Fibroblast of villous mesenchyme (primary cell): ENCODE measurements around the gene GABRD. TPM values are rescaled to one million over a fixed set of nuclear protein-coding genes. Genes with fewer than 3 reads are reported as not detected.

ENCODE experiments used
- DNase-seq: peaks from one replicate; pipeline ENCODE4 v3.0.0-alpha.2; 2010; ENCODE audit warnings: low read depth
- H3K4me3 ChIP-seq: 2 replicates; pipeline ENCODE4 v1.5.1; 2011; ENCODE audit warnings: low read depth, mild to moderate bottlenecking, low read length
- total RNA-seq: library from RNA; depleted of rRNA; stranded (reverse); fragments of >200 nt; gene quantifications from 2 replicates; pipeline ENCODE4 v1.2.3, GENCODE V29; 2012
- TF ChIP-seq, protein P1 (sequence below): IDR thresholded peaks from 2 replicates; pipeline ENCODE4 v1.5.1; 2012; ENCODE audit warnings: low read depth, mild to moderate bottlenecking, low read length; ENCODE audit not compliant: insufficient read depth

Gene GABRD
- total RNA-seq, 1 donor: not detected

DNA sequence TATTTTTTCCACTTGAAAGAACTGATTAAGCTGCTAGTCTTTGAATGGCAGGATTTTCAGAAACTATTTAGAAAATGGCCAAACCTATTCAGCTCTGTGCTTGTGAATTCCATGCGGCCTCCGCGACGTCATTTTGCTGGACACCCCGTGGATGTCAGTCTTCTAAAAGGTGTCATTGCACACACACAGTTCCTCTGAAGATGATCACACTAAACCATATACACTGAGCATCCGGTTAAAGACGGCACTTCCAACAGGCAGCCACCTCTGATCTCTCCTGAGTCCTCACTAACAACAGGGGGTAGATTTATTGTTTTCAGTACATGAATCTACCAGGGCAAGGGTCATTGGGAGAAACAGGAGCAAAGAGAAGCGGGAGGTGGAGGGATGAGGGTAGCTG, 24.6 kb upstream of the GABRD start:
- TF ChIP-seq, protein P1, sequence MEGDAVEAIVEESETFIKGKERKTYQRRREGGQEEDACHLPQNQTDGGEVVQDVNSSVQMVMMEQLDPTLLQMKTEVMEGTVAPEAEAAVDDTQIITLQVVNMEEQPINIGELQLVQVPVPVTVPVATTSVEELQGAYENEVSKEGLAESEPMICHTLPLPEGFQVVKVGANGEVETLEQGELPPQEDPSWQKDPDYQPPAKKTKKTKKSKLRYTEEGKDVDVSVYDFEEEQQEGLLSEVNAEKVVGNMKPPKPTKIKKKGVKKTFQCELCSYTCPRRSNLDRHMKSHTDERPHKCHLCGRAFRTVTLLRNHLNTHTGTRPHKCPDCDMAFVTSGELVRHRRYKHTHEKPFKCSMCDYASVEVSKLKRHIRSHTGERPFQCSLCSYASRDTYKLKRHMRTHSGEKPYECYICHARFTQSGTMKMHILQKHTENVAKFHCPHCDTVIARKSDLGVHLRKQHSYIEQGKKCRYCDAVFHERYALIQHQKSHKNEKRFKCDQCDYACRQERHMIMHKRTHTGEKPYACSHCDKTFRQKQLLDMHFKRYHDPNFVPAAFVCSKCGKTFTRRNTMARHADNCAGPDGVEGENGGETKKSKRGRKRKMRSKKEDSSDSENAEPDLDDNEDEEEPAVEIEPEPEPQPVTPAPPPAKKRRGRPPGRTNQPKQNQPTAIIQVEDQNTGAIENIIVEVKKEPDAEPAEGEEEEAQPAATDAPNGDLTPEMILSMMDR: no peak
- no peak overlapping the region for H3K4me3 ChIP-seq
- DNase-seq: no peak

DNA sequence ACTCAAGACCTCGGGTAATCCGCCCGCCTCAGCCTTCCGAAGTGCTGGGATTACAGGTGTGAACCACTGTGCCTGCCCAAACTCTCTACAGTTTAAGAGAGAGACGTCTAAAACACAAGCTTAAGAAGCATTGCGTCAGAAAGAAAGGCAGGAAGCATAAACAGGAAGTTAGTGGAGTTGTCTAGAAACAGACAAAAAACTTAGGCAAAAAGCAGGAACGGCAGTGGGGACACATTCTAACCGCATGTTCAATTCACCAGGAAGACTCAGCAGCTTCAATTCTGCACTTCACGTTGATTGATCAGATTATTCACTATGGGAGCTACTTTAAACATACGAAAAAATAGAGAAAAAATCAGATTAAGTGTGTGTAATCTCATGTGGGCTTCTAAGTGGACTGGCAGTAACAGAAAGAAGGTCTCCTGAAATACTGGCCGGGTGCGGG, 22.9 kb upstream of the GABRD start:
- TF ChIP-seq, protein P1: no peak
- peak; percentile 66 for DNase-seq

DNA sequence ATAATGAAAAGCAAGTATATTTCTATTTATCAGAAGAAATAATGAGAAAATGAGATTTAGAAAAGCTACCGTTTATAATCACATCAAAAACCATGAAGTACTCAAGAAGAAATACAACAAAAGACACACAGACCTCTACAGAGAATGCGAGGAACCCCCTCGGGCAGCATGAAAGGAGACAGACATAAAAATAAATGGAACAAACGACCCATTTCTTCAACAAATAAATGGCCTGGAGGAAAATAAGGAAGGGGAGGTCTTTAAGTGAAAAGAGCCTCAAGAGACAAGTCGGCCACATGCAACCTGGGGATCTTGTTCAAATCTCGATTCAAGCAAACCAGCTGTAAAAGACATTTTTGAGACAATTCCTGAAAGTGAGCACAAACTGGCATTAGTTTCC, 21.6 kb upstream of the GABRD start:
- H3K4me3 ChIP-seq: no peak overlapping the region
- TF ChIP-seq, protein P1: no peak
- DNase-seq: no peak

More for the DNA sequence above, 22.9 kb upstream of the GABRD start:
- H3K4me3 ChIP-seq: no peak overlapping the region

DNA sequence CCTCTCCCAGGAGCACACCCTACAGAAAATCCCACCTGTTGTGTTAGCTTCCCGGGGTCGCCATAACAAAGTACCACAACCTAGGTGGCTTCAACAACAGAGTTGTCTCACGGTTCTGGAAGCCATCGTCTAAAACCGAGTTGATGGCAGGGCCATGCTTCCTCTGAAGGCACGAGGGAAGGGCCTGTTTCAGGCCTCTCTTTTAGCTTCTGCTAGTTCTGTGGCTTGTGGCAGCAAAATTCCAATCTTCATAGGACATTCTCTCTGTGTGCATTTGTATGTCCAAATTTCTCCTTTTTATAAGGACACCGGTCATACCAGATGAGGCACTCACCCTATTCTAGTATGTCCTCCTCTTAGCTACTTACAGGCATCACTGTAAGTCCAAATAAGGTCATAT, 18.7 kb upstream of the GABRD start:
- no peak overlapping the region for H3K4me3 ChIP-seq
- DNase-seq: no peak
- TF ChIP-seq, protein P1: no peak

DNA sequence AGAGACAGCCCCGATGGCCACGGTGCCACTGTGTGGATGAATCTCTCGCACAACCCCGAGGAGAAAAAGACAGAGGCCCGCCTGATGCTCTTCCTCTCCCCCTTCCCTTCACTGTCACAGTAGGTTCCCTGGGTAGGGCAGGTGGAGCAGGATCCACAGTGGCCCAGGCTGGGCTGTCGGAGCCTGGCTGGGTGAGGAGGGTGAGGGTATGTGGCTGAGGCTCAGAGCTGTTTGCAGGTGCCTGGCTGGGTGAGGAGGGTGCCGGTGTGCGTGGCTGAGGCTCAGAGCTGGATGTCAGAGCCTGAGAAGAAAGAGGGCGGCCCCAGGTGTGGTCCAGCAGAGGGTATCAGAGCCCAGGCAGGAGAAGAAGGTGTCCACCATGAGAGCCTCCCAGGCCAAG, 18.3 kb upstream of the GABRD start:
- DNase-seq: no peak
- H3K4me3 ChIP-seq: no peak overlapping the region
- TF ChIP-seq, protein P1: no peak

DNA sequence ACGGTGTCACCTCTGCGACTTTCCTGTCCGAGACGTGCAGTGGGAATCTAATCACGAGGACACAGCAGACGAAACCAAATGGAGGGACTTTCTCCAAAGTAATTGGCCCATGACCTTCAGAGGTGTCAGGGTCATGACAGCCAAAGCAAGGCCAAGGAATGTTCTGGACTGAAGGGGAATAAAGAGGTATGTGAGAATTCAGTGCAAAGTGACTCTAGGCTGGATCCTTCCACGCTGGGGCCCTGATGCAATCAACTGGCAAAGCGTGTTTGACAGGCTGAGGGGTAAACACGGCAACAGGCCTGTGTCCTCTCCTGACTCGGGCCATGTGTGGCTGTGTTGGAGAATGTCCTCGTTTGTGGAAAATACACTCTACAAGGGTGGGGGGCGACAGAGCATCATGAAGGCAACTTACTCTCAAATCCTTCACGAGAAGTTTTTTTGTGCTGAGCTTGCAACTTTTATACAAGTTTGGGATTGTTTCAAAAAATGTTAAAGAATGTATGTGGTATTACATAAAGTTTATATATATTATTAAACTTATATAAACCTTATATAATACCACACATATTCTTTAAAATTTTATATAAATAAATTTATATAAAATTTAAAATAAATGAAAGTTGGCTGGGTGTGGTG, 17.3 kb upstream of the GABRD start:
- H3K4me3 ChIP-seq: no peak overlapping the region
- no peak for DNase-seq
- TF ChIP-seq, protein P1: no peak

DNA sequence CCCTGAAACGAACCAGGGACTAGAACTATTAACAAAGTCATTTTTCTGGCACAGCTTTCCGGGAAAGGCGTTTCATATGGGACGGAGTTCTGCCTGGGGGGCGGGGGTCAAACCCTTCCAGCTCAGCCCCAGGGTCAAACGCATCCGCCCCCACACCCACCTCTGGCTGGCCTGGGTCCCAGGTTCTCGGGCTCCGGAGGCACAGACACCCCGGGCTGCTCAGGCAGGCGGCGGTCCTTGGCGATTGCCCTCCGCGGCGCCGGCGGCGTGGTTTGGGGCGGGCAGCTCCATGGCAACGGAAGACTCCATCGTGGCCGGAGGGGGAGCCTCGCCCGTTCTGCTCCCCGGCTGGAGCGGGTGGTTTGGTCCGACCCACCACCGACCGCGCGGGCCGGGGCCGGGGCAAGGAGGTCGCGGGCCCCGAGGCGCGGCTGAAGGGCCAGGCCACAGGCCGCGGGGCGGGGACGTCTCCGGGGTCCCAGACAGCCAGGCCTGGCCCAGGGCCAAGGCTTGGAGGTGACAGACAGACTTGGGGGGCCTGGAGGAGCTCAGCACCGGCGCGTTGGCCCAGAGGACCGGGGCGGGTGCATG, 15.5 kb upstream of the GABRD start, which contains the start of gene CFAP74:
Gene CFAP74 (minus strand): TSS at position 246 of the 591 bp plus-strand sequence. CDS start 12,830 bp downstream, outside the sequence.
- peak; percentile 42 for DNase-seq
- TF ChIP-seq, protein P1: no peak
- peak within 1 kb of the TSS; percentile 38 for H3K4me3 ChIP-seq
